Esophagus squamous epithelium (tissue), 4 donors: ENCODE results near the gene NPIPA3.

Experiments used
- POLR2A ChIP-seq, 4 donors: fragments of 450-650 bp; IDR thresholded peaks; one replicate each; pipeline ENCODE4 v1.6.1; 2017; ENCODE audit warnings: antibody characterized with exemption in 4 of 4, mild to moderate bottlenecking in 4 of 4, moderate library complexity in 3 of 4
- TF ChIP-seq, protein P1 (sequence below), 6 experiments: fragments of 450-650 bp in 4 of 6; fragments of 200-600 bp in 2 of 6; sonication (generic) in 2 of 6; IDR thresholded peaks; one replicate each; pipeline ENCODE4 v1.5.1; 2016 to 2019; ENCODE audit warnings: antibody characterized with exemption in 6 of 6, mild to moderate bottlenecking in 4 of 6, moderate library complexity in 4 of 6

DNA sequence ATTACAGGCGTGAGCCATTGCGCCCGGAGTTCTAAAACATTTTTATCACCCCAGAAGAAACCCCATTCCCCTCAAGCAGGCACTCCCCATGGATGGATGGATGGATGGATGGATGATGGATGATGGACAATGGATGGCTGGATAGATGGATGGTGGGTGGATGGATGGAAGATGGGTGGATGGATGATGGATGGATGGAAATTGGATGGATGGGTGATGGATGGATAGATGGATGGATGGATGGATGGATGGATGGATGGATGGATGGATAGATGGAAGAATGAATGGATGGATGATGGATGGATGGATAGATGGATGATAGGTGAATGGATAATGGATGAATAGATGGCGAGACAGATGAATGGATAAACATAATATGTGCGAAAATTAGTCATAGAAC, 25.6 kb upstream of the NPIPA3 start:
- TF ChIP-seq, protein P1, sequence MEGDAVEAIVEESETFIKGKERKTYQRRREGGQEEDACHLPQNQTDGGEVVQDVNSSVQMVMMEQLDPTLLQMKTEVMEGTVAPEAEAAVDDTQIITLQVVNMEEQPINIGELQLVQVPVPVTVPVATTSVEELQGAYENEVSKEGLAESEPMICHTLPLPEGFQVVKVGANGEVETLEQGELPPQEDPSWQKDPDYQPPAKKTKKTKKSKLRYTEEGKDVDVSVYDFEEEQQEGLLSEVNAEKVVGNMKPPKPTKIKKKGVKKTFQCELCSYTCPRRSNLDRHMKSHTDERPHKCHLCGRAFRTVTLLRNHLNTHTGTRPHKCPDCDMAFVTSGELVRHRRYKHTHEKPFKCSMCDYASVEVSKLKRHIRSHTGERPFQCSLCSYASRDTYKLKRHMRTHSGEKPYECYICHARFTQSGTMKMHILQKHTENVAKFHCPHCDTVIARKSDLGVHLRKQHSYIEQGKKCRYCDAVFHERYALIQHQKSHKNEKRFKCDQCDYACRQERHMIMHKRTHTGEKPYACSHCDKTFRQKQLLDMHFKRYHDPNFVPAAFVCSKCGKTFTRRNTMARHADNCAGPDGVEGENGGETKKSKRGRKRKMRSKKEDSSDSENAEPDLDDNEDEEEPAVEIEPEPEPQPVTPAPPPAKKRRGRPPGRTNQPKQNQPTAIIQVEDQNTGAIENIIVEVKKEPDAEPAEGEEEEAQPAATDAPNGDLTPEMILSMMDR (IDR thresholded peaks at IDR 0.05): no peak
- no peak for TF ChIP-seq POLR2A (IDR thresholded peaks at IDR 0.05)
